Suprapubic skin (tissue), 4 donors: ENCODE measurements around the gene MIR17HG. TPM values are rescaled to one million over a fixed set of nuclear protein-coding genes. Genes with fewer than 3 reads are reported as not detected.

Experiments
- total RNA-seq, 4 donors: library from RNA; depleted of rRNA; stranded (reverse); fragments of >200 nt; gene quantifications; one replicate each; pipeline ENCODE4 v1.1.0, GENCODE V29; 2016

Gene MIR17HG
- total RNA-seq, 4 donors from 2014 or later, result 4.0 to 12.8 (median 4.2) TPM

Other genes with a start within 250 kb of the MIR17HG start
- under 1 TPM in 1 of 4 donors, not detected in 3; 0.55 TPM for gene GPC5, start 50.9 kb downstream of the MIR17HG start, total RNA-seq